Fibroblast of lung (primary cell): ENCODE results near the gene EFHC1. TPM values are rescaled to one million over a fixed set of nuclear protein-coding genes. Genes with fewer than 3 reads are reported as not detected.
A peak's percentile ranks its signal among the peaks of the same experiment; 100 is the strongest.

Experiments used
- DNase-seq, 2 donors: peaks; one replicate each; pipeline versions ENCODE4 v3.0.0 to v3.0.0-alpha.2; 2010; ENCODE audit warnings: low read depth in 2 of 2
- H2AFZ ChIP-seq: 2 replicates; pipeline ENCODE4 v1.5.1; 2012; ENCODE audit warnings: low read length, control low read depth, inconsistent platforms
- H3K27ac ChIP-seq: 2 replicates; pipeline ENCODE4 v1.5.1; 2011; ENCODE audit warnings: low read length, control low read depth; ENCODE audit not compliant: insufficient read depth
- H3K27me3 ChIP-seq: 2 replicates; pipeline ENCODE4 v1.5.1; 2011; ENCODE audit warnings: mild to moderate bottlenecking, low read length; ENCODE audit not compliant: control insufficient read depth, insufficient read depth
- H3K36me3 ChIP-seq: 2 replicates; pipeline ENCODE4 v1.5.1; 2011; ENCODE audit warnings: low read length; ENCODE audit not compliant: control insufficient read depth, insufficient read depth
- H3K4me1 ChIP-seq: 2 replicates; pipeline ENCODE4 v1.5.1; 2011; ENCODE audit warnings: low read length; ENCODE audit not compliant: control insufficient read depth, insufficient read depth; ENCODE audit errors: extremely low read depth
- H3K4me2 ChIP-seq: 2 replicates; pipeline ENCODE4 v1.5.1; 2011; ENCODE audit warnings: low read length, control low read depth; ENCODE audit not compliant: insufficient read depth; ENCODE audit errors: extremely low read depth
- H3K4me3 ChIP-seq, 4 experiments: fragments of 200-600 bp in 1 of 4; sonication (generic) in 1 of 4; replicated peaks in 1 of 4; 2 replicates each; pipeline ENCODE4 v1.5.1; 2011 to 2016; ENCODE audit warnings: low read length in 4 of 4, low read depth in 3 of 4, mild to moderate bottlenecking in 3 of 4, control low read depth in 2 of 4, inconsistent platforms in 1 of 4, mixed read lengths in 1 of 4; ENCODE audit not compliant: insufficient read depth in 1 of 4; ENCODE audit errors: control extremely low read depth in 1 of 4
- H3K79me2 ChIP-seq: 2 replicates; pipeline ENCODE4 v1.5.1; 2012; ENCODE audit warnings: mild to moderate bottlenecking, low read length, inconsistent platforms; ENCODE audit not compliant: control insufficient read depth, insufficient read depth
- H3K9ac ChIP-seq: 2 replicates; pipeline ENCODE4 v1.5.1; 2011; ENCODE audit warnings: mild to moderate bottlenecking, low read length, control low read depth; ENCODE audit not compliant: insufficient read depth
- H3K9me3 ChIP-seq: 2 replicates; pipeline ENCODE4 v1.5.1; 2012; ENCODE audit warnings: low read depth, low read length; ENCODE audit not compliant: control insufficient read depth, insufficient read depth
- H4K20me1 ChIP-seq: 2 replicates; pipeline ENCODE4 v1.5.1; 2011; ENCODE audit warnings: low read length; ENCODE audit not compliant: control insufficient read depth, insufficient read depth; ENCODE audit errors: extremely low read depth
- EZH2 ChIP-seq: IDR thresholded peaks from 2 replicates; pipeline ENCODE4 v1.5.1; 2012; ENCODE audit warnings: low read length, control low read depth, mild to moderate bottlenecking; ENCODE audit errors: missing control alignments
- polyA plus RNA-seq, 2 donors: library from polyadenylated mRNA; depleted of rRNA in 1 of 2; stranded (reverse) in 1 of 2; unstranded in 1 of 2; fragments of >200 nt; gene quantifications; 2 replicates each; pipeline ENCODE4 v1.2.1, GENCODE V29; 2011 to 2012; ENCODE audit warnings: missing spikeins in 1 of 2
- total RNA-seq: library from RNA; depleted of rRNA; stranded (reverse); fragments of >200 nt; gene quantifications from 2 replicates; pipeline ENCODE4 v1.2.1, GENCODE V29; 2014
- TF ChIP-seq, protein P1 (sequence below), 2 donors: IDR thresholded peaks in 1 of 2; conservative IDR thresholded peaks in 1 of 2; 1 replicate in 1 of 2; 2 replicates in 1 of 2; pipeline ENCODE4 v1.5.1; 2011 to 2012; ENCODE audit warnings: low read length in 2 of 2, control low read depth in 1 of 2, inconsistent platforms in 1 of 2, low read depth in 1 of 2, mild to moderate bottlenecking in 1 of 2

The EFHC1 gene
- total and polyA plus RNA-seq, 2 donors (not counting 1 experiment from before 2014, with no cell fraction given) = 29.4 to 32.9 TPM

DNA sequence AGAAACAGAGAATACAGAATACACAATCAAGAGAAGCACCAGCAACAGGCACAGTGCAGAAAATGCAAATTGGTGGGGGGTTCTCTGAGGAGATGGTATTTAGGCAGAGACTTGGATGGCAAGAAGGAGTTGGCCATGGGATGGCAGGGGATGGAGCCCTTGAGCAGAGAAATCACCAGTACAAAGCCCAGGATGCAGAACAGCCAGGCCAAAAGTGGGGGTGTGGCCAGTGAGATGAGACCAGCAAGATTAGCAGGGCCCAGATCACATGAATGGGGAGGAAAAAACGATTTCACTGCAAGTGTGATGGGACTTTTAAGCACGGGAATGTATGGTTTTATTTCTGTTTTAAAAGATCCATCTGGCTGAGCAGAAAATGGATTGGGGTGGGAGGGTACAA is 93.3 kb downstream of the EFHC1 start:
- H3K27ac ChIP-seq = peak overlapping the region; percentile 84
- no peak for DNase-seq
- peaks cover 80% of the 10 kb centered on the region for H3K4me1 ChIP-seq
- H3K27me3 ChIP-seq = no peaks in the 10 kb centered on the region
- peaks cover 27% of the 10 kb centered on the region for H3K36me3 ChIP-seq
- no peak overlapping the region for H3K4me3 ChIP-seq
- H4K20me1 ChIP-seq = no peaks in the 10 kb centered on the region
- H3K9ac ChIP-seq = no peak overlapping the region
- no peak for TF ChIP-seq EZH2
- TF ChIP-seq, protein P1, sequence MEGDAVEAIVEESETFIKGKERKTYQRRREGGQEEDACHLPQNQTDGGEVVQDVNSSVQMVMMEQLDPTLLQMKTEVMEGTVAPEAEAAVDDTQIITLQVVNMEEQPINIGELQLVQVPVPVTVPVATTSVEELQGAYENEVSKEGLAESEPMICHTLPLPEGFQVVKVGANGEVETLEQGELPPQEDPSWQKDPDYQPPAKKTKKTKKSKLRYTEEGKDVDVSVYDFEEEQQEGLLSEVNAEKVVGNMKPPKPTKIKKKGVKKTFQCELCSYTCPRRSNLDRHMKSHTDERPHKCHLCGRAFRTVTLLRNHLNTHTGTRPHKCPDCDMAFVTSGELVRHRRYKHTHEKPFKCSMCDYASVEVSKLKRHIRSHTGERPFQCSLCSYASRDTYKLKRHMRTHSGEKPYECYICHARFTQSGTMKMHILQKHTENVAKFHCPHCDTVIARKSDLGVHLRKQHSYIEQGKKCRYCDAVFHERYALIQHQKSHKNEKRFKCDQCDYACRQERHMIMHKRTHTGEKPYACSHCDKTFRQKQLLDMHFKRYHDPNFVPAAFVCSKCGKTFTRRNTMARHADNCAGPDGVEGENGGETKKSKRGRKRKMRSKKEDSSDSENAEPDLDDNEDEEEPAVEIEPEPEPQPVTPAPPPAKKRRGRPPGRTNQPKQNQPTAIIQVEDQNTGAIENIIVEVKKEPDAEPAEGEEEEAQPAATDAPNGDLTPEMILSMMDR (conservative IDR thresholded peaks at IDR 0.05 in 1 of 2, IDR thresholded peaks at IDR 0.05 in 1 of 2; ENCODE audit: low read depth in 1 of 2, low read length in 2 of 2) = no peak
- no peak overlapping the region for H3K4me2 ChIP-seq
- H2AFZ ChIP-seq = no peak overlapping the region
- H3K9me3 ChIP-seq = no peaks in the 10 kb centered on the region
- peaks cover 42% of the 10 kb centered on the region for H3K79me2 ChIP-seq

DNA sequence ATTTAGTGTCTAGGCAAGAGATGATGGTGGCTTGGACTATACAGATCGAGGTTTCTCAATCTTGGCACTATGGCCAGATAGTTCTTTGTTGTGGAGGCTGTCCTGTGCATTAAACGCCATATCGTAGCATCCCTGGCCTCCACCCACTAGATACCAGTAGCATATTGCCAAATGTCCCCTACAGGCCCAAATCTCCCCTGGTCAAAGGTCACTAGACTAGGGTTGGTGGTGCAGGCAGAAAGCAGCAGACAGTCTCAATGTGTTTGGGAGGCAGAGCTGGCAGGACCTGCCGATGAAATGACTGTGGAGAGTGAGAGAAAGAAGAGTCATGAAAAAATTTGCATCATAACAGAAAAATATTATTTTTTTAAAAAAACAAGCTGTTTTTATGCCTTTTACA is 93.8 kb downstream of the EFHC1 start:
- no peaks in the 10 kb centered on the region for H4K20me1 ChIP-seq
- no peak for TF ChIP-seq EZH2
- TF ChIP-seq, protein P1 (conservative IDR thresholded peaks at IDR 0.05 in 1 of 2, IDR thresholded peaks at IDR 0.05 in 1 of 2; ENCODE audit: low read depth in 1 of 2, low read length in 2 of 2) = no peak
- DNase-seq = no peak
- peaks cover 46% of the 10 kb centered on the region for H3K79me2 ChIP-seq
- no peak overlapping the region for H2AFZ ChIP-seq
- peaks cover 84% of the 10 kb centered on the region for H3K4me1 ChIP-seq
- H3K9me3 ChIP-seq = no peaks in the 10 kb centered on the region
- no peak overlapping the region for H3K4me3 ChIP-seq
- H3K4me2 ChIP-seq = no peak overlapping the region
- H3K27ac ChIP-seq = peak overlapping the region; percentile 84
- no peaks in the 10 kb centered on the region for H3K27me3 ChIP-seq
- peaks cover 29% of the 10 kb centered on the region for H3K36me3 ChIP-seq
- H3K9ac ChIP-seq = no peak overlapping the region

DNA sequence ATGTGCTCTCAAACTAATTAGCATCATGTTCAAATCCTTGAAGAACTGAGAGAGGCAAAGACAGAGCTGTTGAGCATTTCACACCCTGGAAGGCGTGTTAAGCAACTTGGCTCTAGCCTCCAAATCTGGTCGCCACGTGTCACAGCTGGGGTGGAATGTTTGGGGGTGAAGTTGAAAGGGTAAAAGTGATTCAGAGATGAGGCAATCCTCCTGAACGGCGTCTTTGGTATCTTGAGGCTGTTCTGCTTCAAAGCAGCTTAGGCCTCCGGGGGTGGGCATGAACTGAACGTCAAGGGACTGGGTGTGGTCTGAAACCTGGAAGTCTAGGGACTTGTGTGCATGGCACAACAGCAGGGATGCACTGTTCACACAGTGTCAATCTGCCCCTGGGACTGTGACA is 94.4 kb downstream of the EFHC1 start:
- DNase-seq = peak; percentile 78 to 90
- H3K27ac ChIP-seq = peak overlapping the region; percentile 84
- no peak overlapping the region for H2AFZ ChIP-seq
- H3K4me2 ChIP-seq = no peak overlapping the region
- peaks cover 90% of the 10 kb centered on the region for H3K4me1 ChIP-seq
- peaks cover 50% of the 10 kb centered on the region for H3K79me2 ChIP-seq
- no peaks in the 10 kb centered on the region for H3K27me3 ChIP-seq
- no peak for TF ChIP-seq EZH2
- TF ChIP-seq, protein P1 (conservative IDR thresholded peaks at IDR 0.05 in 1 of 2, IDR thresholded peaks at IDR 0.05 in 1 of 2; ENCODE audit: low read depth in 1 of 2, low read length in 2 of 2) = no peak
- no peaks in the 10 kb centered on the region for H4K20me1 ChIP-seq
- H3K9ac ChIP-seq = no peak overlapping the region
- H3K4me3 ChIP-seq = no peak overlapping the region
- no peaks in the 10 kb centered on the region for H3K9me3 ChIP-seq
- H3K36me3 ChIP-seq = peaks cover 23% of the 10 kb centered on the region
